H1 (cell line): ENCODE measurements around the gene SEC14L3. TPM values are rescaled to one million over a fixed set of nuclear protein-coding genes. Genes with fewer than 3 reads are reported as not detected.

Experiments used
- CTCF ChIA-PET: fragments of 300-600 bp; sonication (Branson Sonifier 250); formaldehyde crosslinking; loops from one replicate; lab custom pipeline; 2021; ENCODE audit not compliant: partially characterized antibody; lab: Charles Lee
- POLR2A ChIA-PET: fragments of 300-600 bp; sonication (Branson Sonifier 250); formaldehyde crosslinking; loops from one replicate; lab custom pipeline; 2021; ENCODE audit warnings: inconsistent platforms; ENCODE audit not compliant: partially characterized antibody; lab: Charles Lee
- DNase-seq, 2 experiments: peaks; one replicate each; pipeline versions ENCODE4 v3.0.0 to v3.0.0-alpha.2; 2010 to 2022; ENCODE audit warnings: low spot score in 2 of 2, low read depth in 1 of 2, mixed read lengths in 1 of 2
- FAIRE-seq: peaks from 2 replicates; lab custom pipeline; 2011; peaks lifted over from hg19 to GRCh38; lab: Jason Lieb, UNC
- H2AFZ ChIP-seq: 2 replicates; pipeline ENCODE4 v1.8.1; 2012; ENCODE audit warnings: low read length, inconsistent platforms
- H2AK5ac ChIP-seq: 2 replicates; pipeline ENCODE4 v1.6.1; 2013; ENCODE audit warnings: low read depth, low read length
- H2BK120ac ChIP-seq: replicated peaks from 2 replicates; pipeline ENCODE3; 2013; ENCODE audit warnings: low read depth, low read length, inconsistent platforms
- H2BK12ac ChIP-seq: 2 replicates; pipeline ENCODE4 v1.6.1; 2013; ENCODE audit warnings: low read depth, low read length
- H2BK15ac ChIP-seq: 2 replicates; pipeline ENCODE4 v1.6.1; 2013; ENCODE audit warnings: low read length
- H2BK20ac ChIP-seq: 2 replicates; pipeline ENCODE4 v1.6.1; 2013; ENCODE audit warnings: low read length
- H2BK5ac ChIP-seq: 2 replicates; pipeline ENCODE4 v1.6.1; 2013; ENCODE audit warnings: low read depth, low read length
- H3K14ac ChIP-seq: 2 replicates; pipeline ENCODE4 v1.6.1; 2013; ENCODE audit warnings: inconsistent platforms; ENCODE audit not compliant: insufficient read length
- H3K18ac ChIP-seq: 2 replicates; pipeline ENCODE4 v1.6.1; 2013; ENCODE audit warnings: low read length; ENCODE audit errors: extremely low read depth
- H3K23ac ChIP-seq: 2 replicates; pipeline ENCODE4 v1.6.1; 2013; ENCODE audit warnings: inconsistent platforms; ENCODE audit not compliant: insufficient read length
- H3K23me2 ChIP-seq: 2 replicates; pipeline ENCODE4 v1.6.1; 2013; ENCODE audit warnings: low read depth, low read length
- H3K27ac ChIP-seq: 2 replicates; pipeline ENCODE4 v1.6.1; 2011; ENCODE audit warnings: low read depth, low read length, inconsistent platforms
- H3K27me3 ChIP-seq, 4 experiments: replicated peaks in 1 of 4; 1 replicate in 1 of 4; 2 replicates in 3 of 4; pipeline versions ENCODE4 v1.6.1 to v1.8.1; 2011 to 2013; ENCODE audit warnings: low read length in 3 of 4, mild to moderate bottlenecking in 3 of 4, inconsistent platforms in 2 of 4, mixed read lengths in 2 of 4, moderate library complexity in 1 of 4; ENCODE audit not compliant: control insufficient read depth in 3 of 4, insufficient read depth in 3 of 4; ENCODE audit errors: extremely low read depth in 1 of 4
- H3K36me3 ChIP-seq, 4 experiments: 2 replicates each; pipeline versions ENCODE4 v1.6.1 to v1.8.1; 2011 to 2013; ENCODE audit warnings: mild to moderate bottlenecking in 4 of 4, low read length in 3 of 4, moderate library complexity in 2 of 4, control low read depth in 1 of 4, inconsistent platforms in 1 of 4; ENCODE audit not compliant: insufficient read depth in 4 of 4, control insufficient read depth in 2 of 4
- H3K4ac ChIP-seq: replicated peaks from 2 replicates; pipeline ENCODE3; 2013; ENCODE audit warnings: low read length, low read depth, mixed read lengths, inconsistent platforms; ENCODE audit not compliant: insufficient read length
- H3K4me1 ChIP-seq, 4 experiments: replicated peaks in 1 of 4; 1 replicate in 1 of 4; 2 replicates in 3 of 4; pipeline versions ENCODE4 v1.6.1 to v1.8.1; 2011 to 2013; ENCODE audit warnings: low read length in 3 of 4, inconsistent platforms in 2 of 4, mixed read lengths in 1 of 4; ENCODE audit not compliant: insufficient read depth in 4 of 4, control insufficient read depth in 3 of 4
- H3K4me2 ChIP-seq, 2 experiments: 2 replicates each; pipeline versions ENCODE4 v1.6.1 to v1.8.1; 2011 to 2013; ENCODE audit warnings: low read depth in 2 of 2, low read length in 2 of 2, control low read depth in 1 of 2, inconsistent platforms in 1 of 2, mild to moderate bottlenecking in 1 of 2; ENCODE audit not compliant: insufficient read depth in 1 of 2
- H3K4me3 ChIP-seq, 4 experiments: fragments of 200-600, 300-600 bp in 1 of 4; sonication (generic), shearing (Covaris generic), sonication (Bioruptor Twin) in 1 of 4; 2 replicates each; pipeline versions ENCODE4 v1.5.1 to v1.8.1; 2011 to 2016; ENCODE audit warnings: low read length in 4 of 4, low read depth in 3 of 4, control low read depth in 2 of 4, inconsistent platforms in 2 of 4, mild to moderate bottlenecking in 2 of 4, mixed read lengths in 1 of 4, moderate library complexity in 1 of 4; ENCODE audit not compliant: insufficient read depth in 2 of 4; ENCODE audit errors: extremely low read depth in 1 of 4
- H3K56ac ChIP-seq: replicated peaks from 2 replicates; pipeline ENCODE3; 2013; ENCODE audit warnings: low read depth, mild to moderate bottlenecking, mixed read lengths, low read length, inconsistent platforms; ENCODE audit not compliant: insufficient read length
- H3K79me1 ChIP-seq: 2 replicates; pipeline ENCODE4 v1.6.1; 2013; ENCODE audit warnings: low read depth, low read length, control low read depth
- H3K79me2 ChIP-seq, 2 experiments: 2 replicates each; pipeline versions ENCODE4 v1.6.1 to v1.8.1; 2012 to 2013; ENCODE audit warnings: low read length in 2 of 2, mild to moderate bottlenecking in 2 of 2, inconsistent platforms in 1 of 2; ENCODE audit not compliant: insufficient read depth in 2 of 2, control insufficient read depth in 1 of 2
- H3K9ac ChIP-seq, 4 experiments: replicated peaks in 1 of 4; 1 replicate in 1 of 4; 2 replicates in 3 of 4; pipeline versions ENCODE4 v1.6.1 to v1.8.1; 2011 to 2013; ENCODE audit warnings: low read depth in 3 of 4, low read length in 3 of 4, control low read depth in 2 of 4, mild to moderate bottlenecking in 2 of 4, moderate library complexity in 2 of 4, inconsistent platforms in 1 of 4; ENCODE audit errors: extremely low read depth in 1 of 4
- H3K9me3 ChIP-seq, 2 experiments: 2 replicates each; pipeline versions ENCODE4 v1.6.1 to v1.8.1; 2012 to 2013; ENCODE audit warnings: mild to moderate bottlenecking in 2 of 2, moderate library complexity in 2 of 2, control low read depth in 1 of 2, inconsistent platforms in 1 of 2, low read depth in 1 of 2, low read length in 1 of 2, mixed read lengths in 1 of 2; ENCODE audit not compliant: insufficient read depth in 2 of 2
- H4K20me1 ChIP-seq, 2 experiments: replicated peaks in 1 of 2; 2 replicates each; pipeline versions ENCODE3 to v1.8.1; 2011 to 2013; ENCODE audit warnings: inconsistent platforms in 2 of 2, low read length in 2 of 2, mild to moderate bottlenecking in 1 of 2; ENCODE audit not compliant: insufficient read depth in 2 of 2, control insufficient read depth in 1 of 2
- H4K5ac ChIP-seq: 2 replicates; pipeline ENCODE4 v1.6.1; 2013; ENCODE audit warnings: low read length, low read depth, mixed read lengths, inconsistent platforms; ENCODE audit not compliant: insufficient read length
- H4K8ac ChIP-seq: 2 replicates; pipeline ENCODE4 v1.8.0; 2013; ENCODE audit warnings: mild to moderate bottlenecking, moderate library complexity, low read length, inconsistent platforms; ENCODE audit not compliant: insufficient read depth; ENCODE audit errors: extremely low read depth
- H4K91ac ChIP-seq: replicated peaks from 2 replicates; pipeline ENCODE3; 2013; ENCODE audit warnings: low read length, mixed read lengths, inconsistent platforms; ENCODE audit not compliant: insufficient read length
- WGBS, 2 experiments: shearing (Covaris generic) in 1 of 2; methylation state at CpG; one replicate each; pipeline versions ENCODE4 v1.1.6 to v1.1.7; 2013 to 2015; ENCODE audit warnings: low lambda C conversion rate in 2 of 2, mixed read lengths in 2 of 2, inconsistent platforms in 1 of 2, low coverage in 1 of 2, missing lambda C conversion rate in 1 of 2; ENCODE audit not compliant: insufficient replicate concordance in 2 of 2, insufficient coverage in 1 of 2, insufficient read length in 1 of 2; ENCODE audit errors: extremely low coverage in 1 of 2, missing lambda C conversion rate in 1 of 2; 5-methylcytosine and 5-hydroxymethylcytosine counted together
- polyA plus RNA-seq, 7 experiments: library from polyadenylated mRNA; depleted of rRNA in 3 of 7; stranded (reverse) in 5 of 7; unstranded in 2 of 7; fragments of >200 nt in 5 of 7; fragments of 200-250 nt in 2 of 7; gene quantifications; 1 replicate in 5 of 7; 2 replicates in 1 of 7; 4 replicates in 1 of 7; pipeline versions ENCODE4 v1.2.1 to v1.2.3, GENCODE V29; 2011 to 2013; ENCODE audit warnings: missing spikeins in 2 of 7, mixed read lengths in 2 of 7
- total RNA-seq: library from RNA; stranded (reverse); fragmentation: NEBNext Ultra II Directional; extraction: Animal tissue kit (Norgen Biotek cat#: 25700); gene quantifications from 2 replicates; pipeline ENCODE4 v1.2.1, GENCODE V29; 2021

Gene SEC14L3
- total and polyA plus RNA-seq, 2 of the 8 experiments (the other 6 are each of a cell fraction or from before 2014, with no cell fraction given), result not detected

DNA sequence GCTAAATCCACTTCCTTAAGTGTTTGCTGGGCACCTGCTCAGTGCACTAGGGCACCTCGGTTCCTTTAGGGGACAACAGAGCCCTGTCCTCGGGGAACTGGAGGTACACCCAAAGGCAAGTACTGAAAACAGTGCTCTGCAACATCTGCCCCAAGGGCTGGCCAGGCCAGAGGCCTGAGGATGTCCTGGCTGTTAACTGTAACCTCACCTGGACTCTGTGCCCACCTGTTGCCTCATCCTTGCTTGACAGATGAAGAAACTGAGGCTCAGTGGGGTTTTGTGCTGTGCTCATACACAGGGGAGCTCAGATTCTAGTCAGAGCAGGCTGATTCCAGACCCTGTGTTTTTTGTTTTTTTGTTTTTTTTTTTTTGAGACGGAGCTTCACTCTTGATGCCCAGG lies 31.1 kb upstream of the SEC14L3 start:
- Histone ChIP-seq H4K8ac (no peak overlapping the region), H2BK12ac (no peak overlapping the region), H3K79me2 (no peaks in the 10 kb centered on the region), H3K56ac (no peak overlapping the region), H2BK15ac (no peak overlapping the region), H4K5ac (no peak overlapping the region), H2BK5ac (no peak overlapping the region), H2AK5ac (no peak overlapping the region), H3K79me1 (no peaks in the 10 kb centered on the region), H3K9ac (no peak overlapping the region), H3K9me3 (no peaks in the 10 kb centered on the region), H4K91ac (no peak overlapping the region), H3K23me2 (peaks cover 5% of the 10 kb centered on the region; the same call in 1 of the 2 replicates), H4K20me1 (no peaks in the 10 kb centered on the region), H3K14ac (no peak overlapping the region), H2AFZ (no peak overlapping the region), H3K4me3 (no peak overlapping the region), H3K4me2 (no peak overlapping the region), H3K4me1 (peaks cover 0 to 4% (median 2%) of the 10 kb centered on the region in 4 experiments; a peak in 2 of 7 replicates), H3K27me3 (peaks cover 0 to 4% (median 0%) of the 10 kb centered on the region in 4 experiments; a peak in 2 of 7 replicates), H2BK20ac (no peak overlapping the region), H3K23ac (no peak overlapping the region), H3K18ac (no peak overlapping the region), H2BK120ac (no peak overlapping the region), H3K4ac (no peak overlapping the region), H3K27ac (no peak overlapping the region), H3K36me3 (no peaks in the 10 kb centered on the region)
- POLR2A ChIA-PET, result interaction anchor here (1.8 kb wide), 1 partner anchor 12 kb away, joined by 3 read pairs; no protein-coding TSS in a partner anchor
- no peak for DNase-seq
- WGBS, 2 experiments, result 85% methylated on average over 3 of the region's 3 CpGs; no CpG with 5 or more reads in 1 of the 2 experiments
- FAIRE-seq, result no peak
- CTCF ChIA-PET, result interaction anchor here (1.1 to 2.2 kb wide), 4 partner anchors 13 to 35 kb away, joined by 3 to 11 read pairs (median 5); no protein-coding TSS in a partner anchor
